OCI-LY3 (cell line): ENCODE results near the gene OR5H6.

Source experiments
- CTCF ChIP-seq: fragments of 200-600, 300-600 bp; sonication (generic); IDR thresholded peaks from 2 replicates; pipeline ENCODE4 v1.5.1; 2014; ENCODE audit warnings: antibody characterized with exemption, low read length, low read depth
- EZH2phosphoT487 ChIP-seq: fragments of 200-600 bp; shearing (Covaris generic); IDR thresholded peaks from 2 replicates; pipeline ENCODE4 v1.6.1; 2018; ENCODE audit warnings: antibody characterized with exemption, mixed run types, low read depth

- TF ChIP-seq CTCF (no peak), EZH2phosphoT487 (no peak)
Measured at GRCh38 chr3:98262046-98262445, 2.0 kb upstream of the OR5H6 start.
